KBM-7 (cell line): ENCODE data around the gene TPSB2.
A peak's percentile ranks its signal among the peaks of the same experiment; 100 is the strongest.
"Not testable (repeated sequence)": the region's sequence is repeated elsewhere in the genome, so short reads cannot be mapped to it uniquely, and the experiment has no call there.

Experiments used
- DNase-seq: peaks from one replicate; pipeline ENCODE4 v3.0.0-alpha.2; 2015
- in situ Hi-C: fragments of 300-500 bp; cut with MboI; formaldehyde crosslinking; loops from 2 replicates; pipeline ENCODE4 v1.14.3; 2020; ENCODE audit warnings: low sequenced_read_pairs, low pct_unique_long_range_greater_than_20kb, mixed read lengths

The TPSB2 gene

GRCh38 chr16:1262846-1263221 lies 32.9 kb upstream of the TPSB2 start:
- in situ Hi-C loops, result no loop called here
- no peak for DNase-seq

DNA sequence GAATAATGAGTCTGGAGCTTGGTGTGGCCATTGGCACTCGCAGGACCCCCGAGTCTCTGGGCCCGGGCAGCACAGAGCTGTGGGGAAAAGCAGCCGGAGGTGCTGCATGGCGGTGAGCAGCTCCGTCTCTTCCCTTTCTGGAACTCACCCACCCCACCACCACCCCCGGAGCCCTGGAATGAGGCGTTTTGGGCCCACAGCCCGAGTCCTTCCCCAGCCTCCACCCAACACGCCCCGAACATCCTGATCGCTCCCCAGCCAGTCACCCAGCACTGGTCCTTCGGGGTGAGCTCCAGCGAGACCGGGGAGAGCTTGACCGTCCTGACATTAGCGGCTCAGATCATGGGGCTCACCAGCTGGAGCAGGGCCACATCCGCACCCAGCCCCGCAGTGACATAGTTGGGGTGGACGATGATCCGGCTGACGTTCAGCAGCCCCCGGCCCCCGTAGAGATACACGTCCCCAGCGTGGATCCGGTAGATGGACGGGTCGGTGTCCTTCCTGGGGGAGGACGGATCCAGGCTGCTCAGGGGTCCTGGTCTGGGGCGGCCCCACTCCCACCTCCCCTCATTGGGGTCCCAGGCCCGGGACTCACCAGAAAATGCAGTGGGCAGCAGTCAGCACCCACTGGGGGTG lies 32.3 kb upstream of the TPSB2 start:
- in situ Hi-C loops, result no loop called here
- DNase-seq, result no peak

- no peak for DNase-seq
- in situ Hi-C loops, result no loop called here
Observed at GRCh38 chr16:1261131-1261892, 31.3 kb upstream of the TPSB2 start.

DNA sequence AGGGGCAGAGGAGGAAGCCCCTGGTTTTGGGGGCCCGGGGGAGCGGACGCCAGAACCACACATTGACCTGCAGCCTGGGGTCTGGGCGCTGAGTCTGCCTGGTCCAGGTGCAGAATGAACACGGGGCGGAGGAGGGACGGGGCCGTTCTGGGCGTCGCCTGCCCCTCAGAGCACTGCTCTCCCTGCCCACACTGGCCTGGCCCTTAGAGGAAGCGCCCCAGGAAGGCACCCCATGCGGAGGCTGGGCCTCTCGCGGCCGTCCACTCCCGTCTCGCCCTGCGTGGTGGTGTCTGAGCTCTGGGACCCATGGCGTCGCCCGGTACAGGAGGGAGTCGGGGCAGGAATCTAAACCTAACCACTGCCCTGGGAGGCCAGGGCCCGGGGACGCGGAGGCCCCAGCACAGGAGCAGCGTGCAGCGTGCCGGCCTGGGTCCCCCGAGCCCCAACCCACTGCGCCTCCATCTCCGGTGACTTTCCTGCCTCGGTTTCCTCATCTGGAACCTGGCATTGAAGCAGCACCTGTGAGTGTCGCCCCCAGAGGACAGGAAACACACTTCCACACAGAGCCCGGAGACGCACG lies 30.2 kb upstream of the TPSB2 start:
- in situ Hi-C loops, result no loop called here
- no peak for DNase-seq

DNA sequence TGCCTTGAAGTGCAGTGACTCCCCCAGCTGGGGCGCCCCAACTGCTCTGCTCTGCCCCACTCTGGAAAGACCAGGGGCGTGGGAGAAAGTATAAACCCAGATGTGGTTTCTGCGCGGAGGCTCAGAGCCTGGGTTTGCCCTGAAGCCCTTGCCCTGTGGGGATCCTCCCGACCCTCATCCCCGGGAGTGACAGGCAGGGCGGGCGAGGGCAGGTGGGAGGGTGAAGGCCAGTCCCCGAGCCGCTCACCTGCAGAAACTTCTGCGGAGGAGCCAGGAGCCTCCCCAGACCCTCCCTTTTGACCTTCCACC lies 29.7 kb upstream of the TPSB2 start:
- DNase-seq, result no peak
- in situ Hi-C loops, result no loop called here

DNA sequence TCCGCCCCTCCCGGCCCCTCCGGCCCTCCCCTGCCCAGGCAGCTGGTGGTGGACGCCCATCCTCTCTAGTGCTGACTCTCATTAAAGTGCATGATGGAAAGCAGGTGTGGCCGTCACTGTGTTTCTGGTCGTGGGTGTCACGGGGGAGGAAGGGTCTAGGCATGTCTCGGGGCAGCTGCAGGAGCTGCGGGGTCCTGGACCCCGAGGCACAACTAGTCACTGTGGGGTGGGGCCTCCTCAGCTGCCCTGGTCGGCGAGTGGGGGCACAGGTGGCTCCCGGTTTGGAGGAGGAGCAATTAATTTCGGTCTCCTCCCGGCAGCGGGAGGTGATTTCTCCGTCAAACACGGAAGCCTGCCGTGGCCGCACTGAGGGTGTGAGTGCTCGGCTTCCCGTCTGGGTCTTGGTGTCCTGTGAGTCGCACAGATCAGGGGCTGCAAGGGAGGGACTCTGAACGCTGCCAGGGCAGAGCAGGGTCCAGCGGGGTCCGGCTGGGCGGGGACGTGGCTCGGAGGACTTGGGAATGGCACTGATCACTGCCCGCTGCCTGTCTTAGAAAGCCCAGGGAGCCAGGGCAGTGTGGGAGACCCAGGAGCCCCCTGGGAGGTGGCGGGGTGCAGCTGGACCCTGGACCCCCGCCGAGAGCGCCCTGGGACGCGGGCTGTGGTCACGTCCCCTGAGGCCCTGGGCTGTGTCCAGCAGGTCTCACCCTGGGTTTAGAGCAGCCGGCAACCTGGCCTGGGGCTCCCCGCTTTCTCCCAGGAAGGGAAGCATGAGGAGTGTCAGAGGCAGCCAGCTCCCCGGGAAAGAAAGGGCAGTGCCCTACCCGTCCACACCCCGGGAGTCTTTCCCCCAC lies 29.1 kb upstream of the TPSB2 start:
- in situ Hi-C loops, result no loop called here
- peak; percentile 29 for DNase-seq

- in situ Hi-C loops, result no loop called here
- DNase-seq, result no peak
Observed at GRCh38 chr16:1258225-1258600, 28.2 kb upstream of the TPSB2 start.

- no peak for DNase-seq
- in situ Hi-C loops, result no loop called here
Observed at GRCh38 chr16:1257561-1258224, 27.7 kb upstream of the TPSB2 start.

GRCh38 chr16:1256874-1257322 lies 26.9 kb upstream of the TPSB2 start:
- in situ Hi-C loops, result no loop called here
- DNase-seq, result no peak

DNA sequence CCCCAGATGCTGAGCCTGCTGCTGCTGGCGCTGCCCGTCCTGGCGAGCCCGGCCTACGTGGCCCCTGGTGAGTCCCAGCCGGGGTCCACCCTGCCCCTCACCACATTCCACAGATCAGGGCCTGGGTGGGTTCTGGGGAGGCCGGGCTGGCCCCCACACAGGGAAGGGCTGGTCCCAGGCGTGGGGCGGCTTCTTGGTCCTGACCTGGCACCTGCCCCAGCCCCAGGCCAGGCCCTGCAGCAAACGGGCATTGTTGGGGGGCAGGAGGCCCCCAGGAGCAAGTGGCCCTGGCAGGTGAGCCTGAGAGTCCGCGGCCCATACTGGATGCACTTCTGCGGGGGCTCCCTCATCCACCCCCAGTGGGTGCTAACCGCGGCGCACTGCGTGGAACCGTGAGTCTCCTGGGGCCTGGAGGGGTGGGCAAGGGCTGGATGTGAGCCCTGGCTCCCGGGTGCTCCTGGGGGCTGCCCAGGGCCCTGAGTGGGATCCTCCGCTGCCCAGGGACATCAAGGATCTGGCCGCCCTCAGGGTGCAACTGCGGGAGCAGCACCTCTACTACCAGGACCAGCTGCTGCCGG lies 26.4 kb upstream of the TPSB2 start:
- in situ Hi-C loops, DNase-seq: not testable (repeated sequence)

GRCh38 chr16:1255276-1256122 lies 25.5 kb upstream of the TPSB2 start, which contains the start of gene TPSD1:
TSS of gene TPSD1 (plus strand) at chr16:1256069. CDS start at chr16:1256281, 212 bp downstream.
- in situ Hi-C loops, result not testable (repeated sequence)

DNA sequence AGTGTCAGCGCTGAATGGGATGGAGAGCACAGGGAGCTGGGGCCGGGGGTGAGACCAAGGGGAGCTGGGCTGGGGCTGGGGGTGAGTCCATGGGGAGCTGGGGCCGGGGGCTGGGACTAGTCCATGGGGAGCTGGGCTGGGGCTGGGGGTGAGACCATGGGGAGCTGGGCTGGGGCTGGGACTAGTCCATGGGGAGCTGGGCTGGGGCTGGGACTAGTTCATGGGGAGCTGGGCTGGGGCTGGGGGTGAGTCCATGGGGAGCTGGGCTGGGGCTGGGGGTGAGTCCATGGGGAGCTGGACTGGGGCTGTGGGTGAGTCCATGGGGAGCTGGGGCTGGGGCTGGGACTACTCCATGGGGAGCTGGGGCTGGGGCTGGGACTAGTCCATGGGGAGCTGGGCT lies 24.8 kb upstream of the TPSB2 start:
- in situ Hi-C loops, DNase-seq: not testable (repeated sequence)

More at GRCh38 chr16:1255276-1256122, 25.5 kb upstream of the TPSB2 start, which contains the start of gene TPSD1:
- not testable (repeated sequence) for DNase-seq

- in situ Hi-C loops, DNase-seq: not testable (repeated sequence)
Observed at GRCh38 chr16:1253701-1254364, 23.8 kb upstream of the TPSB2 start.

DNA sequence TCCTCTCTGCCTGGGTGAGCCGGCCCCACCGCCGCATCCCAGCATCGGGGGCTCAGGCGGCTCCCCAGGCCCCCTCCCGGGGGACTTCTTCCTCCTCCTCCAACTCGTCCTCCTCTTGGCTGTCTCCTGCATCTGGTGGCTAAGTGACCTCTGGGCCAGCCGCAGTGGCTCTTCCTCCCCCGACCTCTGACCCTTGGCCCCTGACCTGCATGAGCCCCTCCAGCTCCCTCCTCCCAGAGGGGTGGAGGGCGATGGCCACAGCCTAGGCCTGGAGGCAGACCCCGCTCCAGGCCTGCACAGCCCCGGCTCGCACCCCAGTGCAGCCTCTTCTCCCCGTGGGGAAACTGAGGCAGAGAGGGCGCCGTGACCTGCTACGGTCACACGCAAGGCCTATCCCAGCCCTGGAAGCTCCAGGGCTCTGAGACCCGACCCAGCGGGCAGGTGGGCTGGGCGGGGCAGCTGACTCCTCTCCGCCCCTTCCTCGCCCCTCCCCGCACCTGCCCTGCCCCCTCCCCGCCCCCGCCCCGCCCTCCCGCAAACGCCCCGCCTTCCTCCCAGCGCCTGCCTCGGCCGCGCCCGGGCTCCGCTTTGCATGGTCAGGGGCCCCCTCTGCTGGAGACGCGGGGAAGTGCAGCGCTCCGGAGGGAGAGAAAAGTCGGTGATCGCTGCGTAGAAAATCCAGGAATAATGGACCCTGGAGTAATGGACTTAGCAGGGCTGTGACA lies 19.2 kb upstream of the TPSB2 start:
- in situ Hi-C loops, DNase-seq: not testable (repeated sequence)

GRCh38 chr16:1247903-1248537 lies 18.0 kb upstream of the TPSB2 start:
- DNase-seq, in situ Hi-C loops: not testable (repeated sequence)

DNA sequence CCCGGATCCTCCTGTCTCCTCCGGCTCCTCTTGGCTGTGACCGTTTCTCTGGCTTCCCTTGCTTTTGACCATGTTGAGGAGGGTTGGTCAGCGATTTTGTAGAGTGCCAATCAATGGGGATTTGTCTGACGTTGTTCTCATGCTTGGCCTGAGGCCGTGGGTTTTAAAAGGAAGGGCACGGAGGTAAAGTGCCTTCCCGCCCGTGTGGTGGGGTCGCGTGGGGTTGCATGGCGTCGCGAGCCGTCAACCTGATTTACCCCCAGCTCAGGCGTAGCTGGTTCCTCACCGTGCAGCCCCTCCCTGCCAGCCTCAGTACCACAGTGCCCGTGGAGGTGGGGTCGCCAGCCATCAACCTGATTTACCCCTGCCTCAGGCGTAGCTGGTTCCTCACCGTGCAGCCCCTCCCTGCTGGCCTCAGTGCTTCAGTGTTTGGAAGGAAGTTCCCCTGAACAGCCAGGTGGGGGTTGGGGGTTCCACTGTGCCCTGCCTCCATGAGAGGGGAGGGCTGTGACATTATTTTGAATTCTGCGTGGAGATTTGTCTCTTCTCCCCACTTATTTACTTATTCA lies 15.6 kb upstream of the TPSB2 start:
- in situ Hi-C loops, result no loop called here

More for the DNA sequence above, 15.6 kb upstream of the TPSB2 start:
- peak; percentile 72 for DNase-seq
